ENCODE results near the gene RAC3. TPM values are rescaled to one million over a fixed set of nuclear protein-coding genes. Genes with fewer than 3 reads are reported as not detected.

Gene RAC3
- total and polyA plus RNA-seq, 4 donors: 0.63 to 6.3 (median 3.3) TPM

GRCh38 chr17:82028246-82028645 is 3.2 kb upstream of the RAC3 start:
- no peaks in the 10 kb centered on the region for H3K36me3 ChIP-seq (ENCODE audit: control insufficient read depth in 4 of 4, insufficient read depth in 3 of 4, low read depth in 1 of 4, low read length in 3 of 4)
- 97% methylated on average over 13 of the region's 13 CpGs for WGBS
- DNase-seq (ENCODE audit: low spot score): no peak

DNA sequence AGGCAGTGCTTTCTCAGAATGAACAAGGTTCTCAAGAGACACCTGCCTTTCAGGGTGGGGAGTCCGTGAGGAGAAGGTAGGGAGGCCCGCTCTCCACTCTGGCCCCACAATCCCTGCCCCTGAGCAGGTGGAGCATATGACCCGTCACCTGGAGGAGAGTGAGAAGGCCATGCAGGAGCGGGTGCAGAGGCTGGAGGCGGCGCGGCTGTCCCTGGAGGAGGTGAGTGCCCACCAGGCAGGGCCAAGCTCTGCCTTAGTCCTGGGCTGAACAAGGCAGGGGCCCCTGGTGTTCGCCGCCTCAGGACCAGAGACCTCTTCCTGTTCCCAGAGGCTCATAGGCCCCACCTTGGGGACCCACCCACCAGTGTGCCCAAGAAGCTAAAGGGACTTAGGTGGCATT is 2.5 kb upstream of the RAC3 start:
- DNase-seq (ENCODE audit: low spot score): no peak
- TF ChIP-seq YY1 (IDR thresholded peaks at IDR 0.05): no peak
- TF ChIP-seq, protein P1, sequence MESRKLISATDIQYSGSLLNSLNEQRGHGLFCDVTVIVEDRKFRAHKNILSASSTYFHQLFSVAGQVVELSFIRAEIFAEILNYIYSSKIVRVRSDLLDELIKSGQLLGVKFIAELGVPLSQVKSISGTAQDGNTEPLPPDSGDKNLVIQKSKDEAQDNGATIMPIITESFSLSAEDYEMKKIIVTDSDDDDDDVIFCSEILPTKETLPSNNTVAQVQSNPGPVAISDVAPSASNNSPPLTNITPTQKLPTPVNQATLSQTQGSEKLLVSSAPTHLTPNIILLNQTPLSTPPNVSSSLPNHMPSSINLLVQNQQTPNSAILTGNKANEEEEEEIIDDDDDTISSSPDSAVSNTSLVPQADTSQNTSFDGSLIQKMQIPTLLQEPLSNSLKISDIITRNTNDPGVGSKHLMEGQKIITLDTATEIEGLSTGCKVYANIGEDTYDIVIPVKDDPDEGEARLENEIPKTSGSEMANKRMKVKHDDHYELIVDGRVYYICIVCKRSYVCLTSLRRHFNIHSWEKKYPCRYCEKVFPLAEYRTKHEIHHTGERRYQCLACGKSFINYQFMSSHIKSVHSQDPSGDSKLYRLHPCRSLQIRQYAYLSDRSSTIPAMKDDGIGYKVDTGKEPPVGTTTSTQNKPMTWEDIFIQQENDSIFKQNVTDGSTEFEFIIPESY (IDR thresholded peaks at IDR 0.05): no peak
- TF ChIP-seq, protein P2, sequence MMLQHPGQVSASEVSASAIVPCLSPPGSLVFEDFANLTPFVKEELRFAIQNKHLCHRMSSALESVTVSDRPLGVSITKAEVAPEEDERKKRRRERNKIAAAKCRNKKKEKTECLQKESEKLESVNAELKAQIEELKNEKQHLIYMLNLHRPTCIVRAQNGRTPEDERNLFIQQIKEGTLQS (IDR thresholded peaks at IDR 0.05): no peak
- TF ChIP-seq RAD21 (IDR thresholded peaks at IDR 0.05): no peak
- no peak for TF ChIP-seq NR2F2 (IDR thresholded peaks at IDR 0.05)
- no peak for TF ChIP-seq REST (IDR thresholded peaks at IDR 0.05)
- no peak for TF ChIP-seq JUND (IDR thresholded peaks at IDR 0.05)
- TF ChIP-seq EGR1 (IDR thresholded peaks at IDR 0.05; ENCODE audit: low read depth in 2 of 2): no peak
- TF ChIP-seq FOXA2 (IDR thresholded peaks at IDR 0.05): no peak
- TF ChIP-seq CTCF (IDR thresholded peaks at IDR 0.05; ENCODE audit: low read depth, low read length, missing input control): no peak
- no peaks in the 10 kb centered on the region for H3K36me3 ChIP-seq (ENCODE audit: control insufficient read depth in 4 of 4, insufficient read depth in 3 of 4, low read depth in 1 of 4, low read length in 3 of 4)
- H3K4me3 ChIP-seq (ENCODE audit: low read depth in 1 of 3, low read length in 3 of 3): no peak overlapping the region
- H3K9me3 ChIP-seq (ENCODE audit: control insufficient read depth in 4 of 4, low read length in 3 of 4): no peaks in the 10 kb centered on the region
- peaks cover 16 to 63% (median 38%) of the 10 kb centered on the region in 4 donors for H3K4me1 ChIP-seq (ENCODE audit: control insufficient read depth in 4 of 4, insufficient read depth in 4 of 4, low read length in 3 of 4)
- 97% methylated on average over 9 of the region's 9 CpGs for WGBS
- no peaks in the 10 kb centered on the region for H3K27me3 ChIP-seq (ENCODE audit: control insufficient read depth in 4 of 4, insufficient read depth in 4 of 4, low read length in 3 of 4)
- H3K9ac ChIP-seq (ENCODE audit: low read depth in 1 of 2, low read length in 2 of 2): no peak overlapping the region
- H3K27ac ChIP-seq (ENCODE audit: low read depth in 1 of 2, low read length in 2 of 2): no peak overlapping the region

More at GRCh38 chr17:82028246-82028645, 3.2 kb upstream of the RAC3 start:
- Histone ChIP-seq H3K9me3 (ENCODE audit: control insufficient read depth in 4 of 4, low read length in 3 of 4) (no peaks in the 10 kb centered on the region), H3K4me1 (ENCODE audit: control insufficient read depth in 4 of 4, insufficient read depth in 4 of 4, low read length in 3 of 4) (peaks cover 21 to 70% (median 42%) of the 10 kb centered on the region in 4 donors), H3K9ac (ENCODE audit: low read depth in 1 of 2, low read length in 2 of 2) (no peak overlapping the region), H3K4me3 (ENCODE audit: low read depth in 1 of 3, low read length in 3 of 3) (no peak overlapping the region), H3K27ac (ENCODE audit: low read depth in 1 of 2, low read length in 2 of 2) (no peak overlapping the region), H3K27me3 (ENCODE audit: control insufficient read depth in 4 of 4, insufficient read depth in 4 of 4, low read length in 3 of 4) (no peaks in the 10 kb centered on the region)
- TF ChIP-seq YY1 (IDR thresholded peaks at IDR 0.05) (no peak), CTCF (IDR thresholded peaks at IDR 0.05; ENCODE audit: low read depth, low read length, missing input control) (no peak), FOXA2 (IDR thresholded peaks at IDR 0.05) (no peak)

Measured in liver (tissue), 9 donors.